Myocyte (in vitro differentiated cells): ENCODE results near the gene DSC1. TPM values are rescaled to one million over a fixed set of nuclear protein-coding genes. Genes with fewer than 3 reads are reported as not detected.
"Not testable (repeated sequence)": the region's sequence is repeated elsewhere in the genome, so short reads cannot be mapped to it uniquely, and the experiment has no call there.

Experiments
- DNase-seq: peaks from one replicate; pipeline ENCODE4 v3.0.0-alpha.2; 2012; ENCODE audit warnings: low read depth
- total RNA-seq: library from RNA; depleted of rRNA; stranded (reverse); fragments of >200 nt; gene quantifications from 2 replicates; pipeline ENCODE4 v1.2.3, GENCODE V29; 2014

Gene DSC1
- total RNA-seq, 1 donor from 2014 or later, result not detected

GRCh38 chr18:31171144-31171839 is 8.6 kb upstream of the DSC1 start:
- no peak for DNase-seq

DNA sequence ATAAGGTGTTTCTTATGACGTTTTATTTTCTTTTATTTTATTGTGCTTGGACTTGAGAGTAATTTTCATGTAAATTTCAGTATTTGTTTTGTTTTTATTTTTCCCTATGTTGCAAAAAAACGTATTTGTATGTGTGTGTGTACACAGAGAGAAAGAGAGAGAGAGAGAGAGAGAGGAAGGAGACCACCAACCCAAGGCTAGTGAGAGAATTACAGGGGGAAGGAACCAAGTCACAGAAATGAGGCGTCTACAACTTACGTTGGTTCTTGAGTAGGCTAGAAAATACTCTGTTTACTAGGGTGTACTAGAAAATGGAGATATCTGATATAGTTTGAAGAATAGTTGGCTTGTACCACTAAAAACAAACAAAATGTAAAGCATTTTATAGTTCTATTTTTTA is 7.7 kb upstream of the DSC1 start:
- no peak for DNase-seq

- no peak for DNase-seq
Observed at GRCh38 chr18:31162419-31162793, 250 bp downstream of the DSC1 start.

DNA sequence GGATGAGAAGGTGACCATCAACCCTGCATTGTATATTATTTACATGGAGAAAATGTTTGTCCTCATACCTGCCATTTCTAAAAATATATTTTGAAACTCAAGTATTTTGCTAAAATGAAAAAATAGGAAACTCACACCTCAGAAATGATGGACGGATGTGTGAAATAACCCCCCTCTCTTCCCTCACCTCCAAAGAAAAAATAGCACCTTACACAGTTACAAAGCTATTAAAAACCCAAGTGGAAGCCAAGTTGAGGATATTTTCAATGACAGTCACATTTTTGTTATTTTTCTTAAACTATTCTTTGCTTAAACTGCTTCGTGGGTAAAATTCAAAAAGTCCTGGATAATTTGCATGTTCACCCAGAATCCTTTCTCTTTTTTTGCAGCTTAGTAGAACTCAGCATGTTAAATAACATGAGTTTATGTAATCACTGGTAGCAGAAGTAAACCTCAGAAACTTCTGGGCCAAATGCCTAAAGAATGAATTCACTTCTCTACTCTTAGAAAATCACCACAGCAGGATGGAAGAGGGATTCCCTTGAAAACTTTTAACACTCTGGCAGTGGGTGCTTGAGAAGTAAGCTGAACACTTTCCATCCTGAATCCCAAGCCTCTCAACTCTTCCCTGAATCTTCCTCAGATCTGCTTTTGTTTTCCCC is 768 bp downstream of the DSC1 start:
- DNase-seq, result no peak

DNA sequence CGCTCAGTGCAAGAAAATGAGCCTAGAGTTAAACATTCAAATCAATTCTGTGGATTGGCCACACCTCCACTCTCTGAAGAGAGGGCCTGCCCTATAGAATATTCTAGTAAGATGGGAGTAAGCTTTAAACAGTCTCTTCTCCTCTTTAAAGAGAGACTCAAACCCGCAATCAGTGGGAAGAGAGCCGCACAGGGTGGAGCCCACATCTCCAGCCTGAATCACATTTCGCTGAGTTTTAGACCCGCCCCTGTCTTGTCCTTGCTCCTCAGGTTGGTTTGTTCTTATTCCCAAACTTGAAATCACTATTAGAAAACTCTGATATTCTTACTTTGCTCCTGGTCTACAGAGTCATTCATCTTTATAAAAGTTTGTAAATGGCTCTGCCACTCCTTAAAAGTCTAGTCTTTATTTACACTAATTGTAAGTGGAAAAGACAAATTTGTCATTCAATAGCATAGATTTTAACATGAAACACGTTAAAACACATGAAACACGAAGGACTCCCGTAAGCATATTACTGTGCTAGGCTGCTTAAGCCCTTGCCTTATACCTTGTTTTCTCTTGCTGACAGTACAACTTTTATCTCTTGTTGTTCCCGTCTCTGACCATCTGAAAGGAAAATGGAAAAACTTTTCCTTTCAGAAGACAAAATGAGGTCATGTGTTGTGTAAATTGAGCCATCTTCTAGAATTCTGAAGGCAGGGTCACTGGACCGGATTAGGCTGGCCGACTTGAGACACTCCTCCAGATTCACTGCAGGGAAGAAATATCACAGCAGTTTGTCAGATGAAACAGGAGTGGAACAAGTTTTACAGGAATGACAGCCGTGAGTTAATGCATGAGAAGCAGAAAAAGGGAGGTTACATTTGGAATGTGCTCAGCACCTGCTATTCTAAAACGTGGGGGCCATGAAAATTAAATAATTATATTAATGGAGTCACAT is 5.6 kb downstream of the DSC1 start:
- no peak for DNase-seq

GRCh38 chr18:31155498-31155897 is 7.2 kb downstream of the DSC1 start:
- DNase-seq, result no peak

DNA sequence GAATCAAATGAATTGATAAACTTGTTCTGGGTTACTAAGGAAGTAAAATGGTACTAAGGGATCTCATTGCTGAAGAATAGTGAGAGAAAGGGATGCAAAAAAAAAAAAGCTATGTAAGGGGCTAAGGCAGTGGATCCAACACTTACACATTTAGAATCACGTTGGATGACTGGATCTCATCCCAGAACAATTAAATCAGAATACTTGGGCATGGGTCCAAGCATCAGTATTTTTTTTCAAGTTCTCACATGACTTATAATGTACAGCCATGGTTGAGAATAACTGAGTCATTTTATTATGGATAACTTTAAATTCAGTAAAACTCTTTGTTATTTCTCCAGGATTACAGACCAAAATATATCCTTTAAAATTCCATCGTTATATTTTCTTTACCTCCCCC is 8.5 kb downstream of the DSC1 start:
- DNase-seq, result no peak

DNA sequence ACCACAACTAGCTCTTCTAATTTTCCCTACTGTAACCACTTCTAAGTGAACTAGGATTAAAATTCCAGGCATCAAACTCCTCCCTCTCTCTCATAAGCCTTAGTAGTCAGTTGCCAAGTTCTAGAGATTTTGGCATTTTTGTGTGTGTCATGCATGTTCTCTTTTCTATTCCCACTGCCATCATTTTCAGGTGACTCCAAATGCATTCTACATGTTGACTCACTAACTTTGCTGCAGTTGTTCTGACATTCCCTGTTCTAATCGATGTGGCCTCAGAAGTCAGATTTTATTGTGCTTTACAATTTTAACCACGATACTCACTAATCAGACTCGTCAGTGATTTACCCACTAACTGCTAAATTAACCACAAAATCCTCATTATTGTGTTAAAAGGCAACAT is 13.3 kb downstream of the DSC1 start:
- no peak for DNase-seq

GRCh38 chr18:31148600-31148999 is 14.1 kb downstream of the DSC1 start:
- DNase-seq, result no peak

DNA sequence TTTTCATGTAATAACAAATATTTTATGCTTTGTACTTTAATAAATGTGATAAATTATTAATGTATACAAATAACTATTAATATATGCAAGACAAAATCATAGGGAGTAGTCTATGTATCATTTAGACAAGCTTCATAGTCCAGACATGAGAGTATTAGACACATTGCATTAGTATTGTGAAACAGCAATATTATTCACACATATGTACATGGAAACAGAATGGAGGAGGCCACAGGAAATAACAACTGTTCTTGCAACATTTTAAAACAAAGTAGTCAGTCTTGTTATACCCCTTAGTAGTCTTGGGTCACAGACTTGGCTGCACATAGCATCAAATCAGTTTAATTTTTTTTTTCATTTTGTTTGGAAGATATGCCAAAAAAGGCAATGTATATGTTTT is 15.8 kb downstream of the DSC1 start:
- DNase-seq, result no peak

DNA sequence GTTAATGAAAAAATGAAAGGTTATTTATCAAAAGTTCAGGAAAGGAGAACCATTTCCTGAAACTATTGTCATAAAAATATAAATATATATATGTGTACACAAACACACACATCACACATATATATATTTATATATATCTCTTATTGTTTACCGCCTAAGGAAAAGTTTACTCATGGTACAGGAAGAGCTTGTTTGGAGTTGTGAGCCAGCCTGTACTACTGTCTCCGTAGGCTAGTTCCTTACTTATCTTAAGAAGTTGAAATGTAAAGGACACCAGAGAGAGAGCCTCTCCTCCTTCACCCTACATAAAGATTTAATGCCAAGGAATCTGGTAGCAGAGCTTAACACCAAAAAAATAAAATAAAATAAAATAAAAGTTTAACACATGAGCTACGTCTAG is 19.6 kb downstream of the DSC1 start:
- DNase-seq, result no peak

GRCh38 chr18:31138709-31139108 is 23.9 kb downstream of the DSC1 start:
- no peak for DNase-seq

DNA sequence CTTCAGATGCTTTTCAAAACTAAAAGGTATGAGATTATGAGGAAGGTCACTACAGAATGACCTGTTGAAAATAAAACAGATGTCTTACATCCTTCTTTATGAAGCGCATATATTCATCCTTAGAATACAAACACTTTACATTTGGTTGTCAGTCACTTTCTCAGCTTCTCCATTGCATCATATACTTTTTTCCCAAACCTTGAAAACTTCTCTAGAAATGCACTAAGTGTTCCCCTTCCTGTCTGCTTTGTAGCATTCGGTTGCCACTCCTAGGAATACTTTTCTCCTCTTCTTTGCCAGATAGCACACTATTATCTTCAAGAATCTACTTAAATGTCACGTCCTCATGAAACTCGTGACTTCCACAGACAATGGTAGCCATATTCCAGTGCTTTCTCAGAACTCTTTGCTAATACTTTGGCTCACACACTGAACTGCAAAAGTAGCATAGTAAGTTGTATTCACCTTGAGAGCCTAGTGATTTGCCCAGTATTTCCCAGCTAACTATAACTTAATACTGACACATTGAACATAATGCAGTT is 27.6 kb downstream of the DSC1 start:
- DNase-seq, result no peak

- no peak for DNase-seq
Observed at GRCh38 chr18:31129398-31130115, 33.1 kb downstream of the DSC1 start.

- DNase-seq, result no peak
Observed at GRCh38 chr18:31125878-31126277, 36.8 kb downstream of the DSC1 start.

DNA sequence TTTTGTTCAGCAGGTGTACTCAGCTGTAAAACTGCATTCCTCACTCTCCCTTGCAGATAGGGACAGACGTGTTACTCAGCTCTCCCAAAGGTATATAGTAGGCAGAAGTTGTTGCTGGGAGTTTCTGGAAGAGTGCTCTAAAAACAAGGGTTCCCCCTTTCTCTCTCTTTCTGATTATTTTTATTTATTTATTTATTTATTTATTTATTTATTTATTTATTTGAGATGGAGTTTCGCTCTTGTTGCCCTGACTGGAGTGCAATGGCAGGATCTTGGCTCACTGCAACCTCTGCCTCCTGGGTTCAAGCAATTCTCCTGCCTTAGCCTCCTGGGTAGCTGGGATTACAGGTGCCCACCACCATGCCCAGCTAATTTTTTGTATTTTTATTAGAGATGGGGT is 39.5 kb downstream of the DSC1 start:
- not testable (repeated sequence) for DNase-seq

GRCh38 chr18:31120594-31120993 is 42.1 kb downstream of the DSC1 start:
- no peak for DNase-seq

DNA sequence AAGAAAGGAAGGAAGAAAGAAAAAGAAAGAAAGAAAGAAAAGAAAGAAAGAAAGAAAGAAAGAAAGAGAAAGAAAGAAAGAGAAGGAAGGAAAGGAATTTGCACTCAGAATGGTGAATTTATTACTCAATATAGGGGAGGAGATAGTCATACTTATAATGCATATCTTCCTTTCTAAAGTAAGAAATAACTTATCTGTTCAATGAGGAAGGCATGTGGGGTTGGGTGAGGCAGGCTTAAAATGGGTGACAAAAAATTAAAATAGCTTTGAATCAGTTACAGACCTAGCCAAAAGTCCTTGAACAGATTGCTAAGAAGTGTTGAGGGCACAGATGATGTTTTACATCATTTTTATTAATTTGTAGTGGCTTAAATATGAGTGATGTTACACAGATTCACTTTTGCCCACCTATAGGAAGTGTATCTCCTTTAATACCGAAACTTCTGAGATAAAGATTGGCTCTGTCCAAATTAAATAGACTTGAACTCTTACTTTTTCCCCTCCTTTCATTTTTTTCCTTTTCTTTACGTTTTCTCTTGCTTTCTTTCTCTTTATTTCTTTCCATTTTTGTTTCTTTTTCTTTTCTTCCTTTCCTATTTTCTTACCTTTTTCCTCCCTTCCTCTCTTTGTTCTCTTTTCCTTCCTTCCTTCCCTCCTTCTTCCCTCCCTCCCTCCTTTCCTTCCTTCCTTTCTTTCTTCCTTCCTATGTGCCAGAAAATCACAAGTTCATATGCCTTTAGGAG is 45.6 kb downstream of the DSC1 start:
- no peak for DNase-seq

DNA sequence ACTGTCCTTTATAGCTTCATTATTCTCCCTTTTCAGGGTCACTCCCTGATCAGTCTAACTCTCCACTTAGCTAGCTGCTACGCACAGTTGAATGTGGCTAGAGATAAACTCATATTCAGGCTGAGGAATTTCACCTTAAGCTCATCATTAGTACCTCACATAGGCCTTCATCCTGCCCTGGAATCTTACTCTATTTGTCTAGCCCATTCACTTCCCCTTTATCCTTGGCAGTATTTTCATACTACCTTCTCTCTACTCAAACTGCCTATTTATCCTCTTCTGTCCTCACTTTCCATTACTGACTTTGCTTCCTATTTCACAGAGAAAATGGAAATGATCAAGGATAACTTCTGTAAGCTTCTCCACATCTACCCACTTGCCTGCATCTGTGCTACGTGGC is 49.9 kb downstream of the DSC1 start:
- no peak for DNase-seq

- DNase-seq, result no peak
Observed at GRCh38 chr18:31105733-31106132, 56.9 kb downstream of the DSC1 start.
